Measurements from ENCODE around the gene MIB2.
"Not testable (repeated sequence)": the region's sequence is repeated elsewhere in the genome, so short reads cannot be mapped to it uniquely, and the experiment has no call there.

The MIB2 gene

DNA sequence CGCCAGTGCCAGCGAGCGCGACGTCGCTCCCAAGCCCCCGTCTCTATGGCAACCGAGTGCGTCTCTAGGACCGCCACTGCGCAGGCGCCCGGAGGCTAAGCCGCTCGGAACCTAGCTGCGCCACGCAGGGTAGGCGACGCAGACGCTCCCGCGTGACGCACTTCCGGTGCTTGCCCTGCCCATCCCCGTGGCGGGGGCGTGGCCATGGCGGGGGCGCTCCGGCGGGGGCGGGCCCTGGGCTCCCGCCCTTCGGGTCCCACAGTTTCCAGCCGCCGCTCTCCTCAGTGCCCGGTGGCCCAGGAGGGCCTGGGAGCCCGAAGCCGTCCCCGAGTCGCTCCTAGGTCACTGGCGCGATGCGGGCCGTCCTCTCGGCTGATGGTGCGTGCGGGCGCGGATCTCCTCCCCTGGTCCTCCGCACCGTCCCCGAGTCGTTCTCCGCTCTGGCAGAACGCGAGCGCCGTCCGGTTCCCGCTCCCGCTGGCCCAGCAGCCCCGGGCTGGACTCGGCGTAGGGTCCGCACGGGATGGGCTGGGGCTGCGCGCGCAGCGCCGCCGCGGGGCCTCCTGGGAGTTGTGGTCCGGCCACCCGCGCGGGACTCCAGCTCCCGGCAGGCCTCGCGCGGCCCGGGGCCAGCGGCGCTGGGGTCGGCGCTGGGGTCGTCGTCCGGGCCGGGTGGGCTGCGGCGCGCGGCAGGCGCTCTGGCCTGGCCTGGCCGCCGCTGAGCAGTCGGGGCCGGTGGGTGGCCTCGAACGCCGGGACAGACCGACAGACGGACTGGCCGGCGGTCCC is at the start of gene MIB2:
Gene MIB2 (plus strand): TSS at position 245 of the 789 bp plus-strand sequence. CDS start 7,953 bp downstream, outside the sequence.
- peak; percentile 88 to 89 for DNase-seq (ENCODE audit: low read depth in 2 of 2)

DNA sequence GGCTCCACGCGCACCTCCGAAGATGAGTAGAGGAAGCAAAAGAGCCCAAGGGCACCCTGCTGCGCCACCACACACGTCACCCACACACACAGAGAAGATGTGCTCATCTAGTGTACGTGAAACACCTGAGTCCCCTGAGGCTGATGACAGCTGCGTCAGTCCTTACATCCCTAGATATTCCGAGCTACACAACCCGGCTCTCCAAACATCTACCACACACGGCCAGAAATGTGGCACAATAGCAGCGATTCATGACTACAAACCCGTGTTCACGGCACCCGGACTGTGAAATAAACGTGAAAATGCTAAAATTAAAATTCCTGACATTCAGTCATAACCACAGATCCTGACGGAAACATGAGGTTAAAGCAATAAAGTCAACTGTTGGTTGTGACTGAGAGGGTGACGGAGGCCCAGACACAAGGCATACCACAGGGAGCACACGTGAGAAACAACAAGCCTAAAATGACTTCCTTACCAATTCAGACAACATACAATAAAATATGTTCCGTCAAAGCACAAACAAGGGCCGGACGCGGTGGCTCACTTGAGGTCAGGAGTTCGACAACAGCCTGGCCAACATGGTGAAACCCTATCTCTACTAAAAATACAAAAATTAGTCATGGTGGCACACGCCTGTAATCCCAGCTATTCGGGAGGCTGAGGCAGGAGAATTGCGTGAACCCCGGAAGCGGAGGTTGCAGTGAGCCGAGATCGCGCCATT is 48.0 kb upstream of the MIB2 start:
- DNase-seq (ENCODE audit: low read depth in 2 of 2) = no peak

DNA sequence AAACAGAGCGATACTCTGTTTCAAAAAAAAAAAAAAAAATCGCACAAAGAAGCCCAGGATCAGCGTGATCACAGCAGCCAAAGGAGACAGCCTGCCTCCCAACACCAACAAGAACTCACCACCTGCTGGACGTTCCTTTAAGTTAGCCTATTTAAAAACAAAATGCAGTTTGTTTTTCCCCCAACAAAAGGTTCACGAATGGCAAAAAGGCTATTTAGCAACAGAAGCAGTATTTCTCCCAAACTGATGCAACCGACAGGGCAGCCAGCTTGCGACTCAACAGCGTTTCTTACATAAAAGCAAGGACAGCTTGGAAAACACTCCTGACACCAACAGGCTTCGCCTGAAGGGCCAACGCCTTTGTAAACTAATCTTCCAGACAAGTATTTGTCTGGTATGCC is 47.4 kb upstream of the MIB2 start:
- no peak for DNase-seq (ENCODE audit: low read depth in 2 of 2)

DNA sequence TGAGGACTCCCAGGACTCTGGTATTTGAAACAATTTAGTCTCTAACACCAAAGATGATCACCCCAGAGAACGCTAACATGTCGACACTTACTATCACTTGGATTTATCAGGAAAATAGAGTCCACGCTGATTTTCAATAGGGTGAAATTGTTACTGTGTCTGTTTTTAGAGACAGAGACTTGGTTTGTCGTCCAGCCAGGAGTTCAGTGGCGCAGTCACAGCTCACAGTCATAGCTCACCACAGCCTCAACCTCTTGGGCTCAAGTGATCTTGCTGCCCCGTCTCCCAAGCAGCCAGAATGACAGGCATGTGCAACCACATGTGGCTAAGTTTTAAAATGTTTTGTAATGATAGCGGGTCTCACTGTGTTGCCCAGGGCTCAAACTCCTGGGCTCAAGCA is 46.0 kb upstream of the MIB2 start:
- no peak for DNase-seq (ENCODE audit: low read depth in 2 of 2)

DNA sequence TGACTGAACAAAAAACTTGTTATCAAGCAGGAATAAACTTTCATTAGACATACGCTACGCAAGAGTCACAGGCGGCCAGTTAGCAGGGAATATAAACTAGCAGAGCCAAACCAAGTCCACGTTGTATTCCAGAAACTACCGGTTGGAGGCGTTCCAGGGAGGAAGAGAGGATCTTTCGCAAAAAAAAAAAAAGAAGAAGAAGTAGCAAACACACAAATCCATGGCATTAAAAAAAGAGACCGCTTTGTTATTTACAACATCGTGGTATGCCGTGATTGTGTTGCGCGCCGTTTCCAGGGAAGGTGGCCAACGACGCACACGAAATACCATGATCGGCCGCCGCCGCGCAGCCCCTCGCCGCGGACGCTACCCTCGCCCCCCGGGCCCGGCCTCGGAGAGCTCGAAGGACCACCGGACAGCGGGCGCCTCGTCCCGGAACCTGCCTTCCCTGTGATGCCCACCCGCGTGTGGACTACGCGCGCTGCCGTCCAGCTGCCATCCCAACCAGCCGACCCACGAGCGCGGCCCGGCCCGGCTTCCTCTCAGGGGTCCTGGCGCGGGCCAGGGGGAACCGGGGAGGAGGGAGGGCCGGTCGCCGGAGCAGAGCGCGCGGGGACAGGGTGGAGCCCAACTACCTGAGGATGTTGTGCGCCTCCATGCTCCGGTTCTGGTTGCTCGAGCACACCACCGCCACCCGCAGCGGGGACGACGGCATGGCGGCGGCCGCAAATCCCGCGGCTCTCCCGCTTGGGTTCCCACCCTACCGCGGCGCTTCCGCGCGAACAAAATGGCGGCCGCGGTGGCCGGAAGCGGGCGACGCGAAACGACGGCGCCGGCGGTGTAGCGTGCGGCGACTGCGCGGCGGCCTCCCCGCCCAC is 41.2 kb upstream of the MIB2 start:
- DNase-seq (ENCODE audit: low read depth in 2 of 2) = peak; percentile 20 to 40

DNA sequence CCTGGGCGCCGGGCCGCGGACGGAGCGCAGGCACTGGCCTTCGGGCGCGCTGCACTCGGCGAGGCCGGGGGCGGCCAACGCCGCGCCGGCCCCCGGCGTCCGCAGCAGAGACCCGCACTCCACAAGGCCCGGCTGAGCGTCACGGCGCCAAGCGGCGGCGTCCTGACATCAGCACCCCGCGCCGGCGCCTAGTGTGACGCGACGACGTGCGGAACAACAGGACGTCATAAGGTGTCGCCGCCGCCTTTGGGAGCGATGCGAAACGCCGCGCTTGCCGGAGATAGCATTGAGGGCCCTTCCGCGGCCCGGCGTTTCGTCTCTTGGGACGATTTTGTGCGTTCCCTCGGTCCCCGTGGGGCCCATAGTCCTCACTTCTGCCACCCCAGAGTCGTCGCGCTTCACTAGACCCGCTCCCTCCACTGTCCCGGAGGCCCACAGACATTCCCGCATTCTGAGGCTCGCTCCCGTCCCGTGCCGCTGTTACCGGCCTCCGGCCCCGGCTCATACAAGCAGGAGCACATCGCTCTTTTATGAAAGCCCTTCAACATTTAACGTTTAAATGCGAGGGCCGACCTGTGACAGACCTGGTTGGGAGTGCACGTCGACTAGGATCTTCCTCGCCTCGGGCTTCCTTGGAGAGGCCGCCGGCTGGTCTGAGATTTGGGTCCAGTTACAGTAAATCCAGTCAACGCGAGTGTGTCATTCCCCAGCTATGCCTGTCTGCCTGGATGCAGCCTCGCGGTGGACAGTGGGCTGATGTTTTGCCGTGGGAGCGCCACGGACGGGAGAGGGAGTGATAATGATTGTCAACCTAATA is 40.4 kb upstream of the MIB2 start, which contains the start of gene SSU72:
Gene SSU72 (minus strand): TSS at position 143 of the 817 bp plus-strand sequence. CDS start 306 bp downstream, outside the sequence.
- DNase-seq (ENCODE audit: low read depth in 2 of 2) = peak; percentile 83 to 85

DNA sequence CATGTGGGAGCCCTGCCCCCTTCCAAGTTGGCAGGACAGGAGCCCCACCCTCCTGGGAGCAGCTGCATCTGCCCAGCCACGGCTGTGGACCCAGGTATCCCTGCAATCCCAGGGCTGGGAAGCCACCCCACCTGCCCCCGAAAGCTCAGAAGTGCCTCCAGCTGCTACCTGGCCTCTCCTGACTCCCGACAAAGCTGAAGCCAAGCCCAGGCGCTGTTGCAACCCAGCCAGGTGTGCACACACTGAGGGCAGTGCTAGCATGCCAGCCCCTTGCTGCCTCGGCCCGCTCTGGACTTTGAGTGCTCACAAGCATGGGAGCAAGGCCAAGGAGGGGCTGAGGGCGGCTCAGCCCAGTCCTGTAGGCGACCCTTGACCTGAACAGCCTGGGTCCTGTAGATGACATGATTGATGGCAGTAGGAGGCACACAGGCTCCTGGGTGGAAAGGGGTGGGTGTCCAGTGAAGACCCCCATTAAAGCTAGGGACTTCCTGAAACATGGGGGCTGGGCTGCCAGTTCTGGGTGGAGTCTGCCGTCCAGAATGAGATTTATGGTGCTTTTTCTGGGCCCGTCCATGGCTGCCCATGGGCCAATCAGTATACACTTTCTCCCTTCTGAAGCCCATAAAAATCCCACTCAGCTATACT is 37.8 kb upstream of the MIB2 start:
- no peak for DNase-seq (ENCODE audit: low read depth in 2 of 2)

DNA sequence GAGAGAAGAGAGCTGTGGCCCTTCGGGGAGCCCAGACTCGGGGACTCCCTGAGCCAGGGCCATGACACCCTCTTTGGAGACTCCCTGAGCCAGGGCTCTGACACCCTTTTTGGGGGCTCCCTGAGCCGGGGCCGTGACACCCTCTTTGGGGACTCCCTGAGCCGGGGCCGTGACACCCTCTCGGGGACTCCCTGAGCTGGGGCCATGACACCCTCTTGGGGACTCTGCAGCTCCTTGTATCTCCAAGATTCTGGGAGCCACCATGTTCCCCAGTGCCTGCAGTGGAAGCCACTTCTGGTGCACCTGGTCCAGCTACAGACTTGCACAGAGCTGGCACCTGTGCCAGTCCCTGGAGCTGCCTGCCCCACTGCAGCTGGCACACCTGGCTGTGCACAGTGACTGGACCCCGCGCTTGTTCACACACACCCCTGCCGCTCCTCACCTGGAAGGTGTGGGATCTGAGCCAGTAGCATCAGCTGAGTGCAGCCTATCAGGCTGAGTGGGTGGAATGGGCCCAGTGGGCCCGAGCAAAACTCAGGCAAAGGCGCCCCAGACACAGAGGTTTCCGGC is 36.8 kb upstream of the MIB2 start:
- DNase-seq (ENCODE audit: low read depth in 2 of 2) = no peak

DNA sequence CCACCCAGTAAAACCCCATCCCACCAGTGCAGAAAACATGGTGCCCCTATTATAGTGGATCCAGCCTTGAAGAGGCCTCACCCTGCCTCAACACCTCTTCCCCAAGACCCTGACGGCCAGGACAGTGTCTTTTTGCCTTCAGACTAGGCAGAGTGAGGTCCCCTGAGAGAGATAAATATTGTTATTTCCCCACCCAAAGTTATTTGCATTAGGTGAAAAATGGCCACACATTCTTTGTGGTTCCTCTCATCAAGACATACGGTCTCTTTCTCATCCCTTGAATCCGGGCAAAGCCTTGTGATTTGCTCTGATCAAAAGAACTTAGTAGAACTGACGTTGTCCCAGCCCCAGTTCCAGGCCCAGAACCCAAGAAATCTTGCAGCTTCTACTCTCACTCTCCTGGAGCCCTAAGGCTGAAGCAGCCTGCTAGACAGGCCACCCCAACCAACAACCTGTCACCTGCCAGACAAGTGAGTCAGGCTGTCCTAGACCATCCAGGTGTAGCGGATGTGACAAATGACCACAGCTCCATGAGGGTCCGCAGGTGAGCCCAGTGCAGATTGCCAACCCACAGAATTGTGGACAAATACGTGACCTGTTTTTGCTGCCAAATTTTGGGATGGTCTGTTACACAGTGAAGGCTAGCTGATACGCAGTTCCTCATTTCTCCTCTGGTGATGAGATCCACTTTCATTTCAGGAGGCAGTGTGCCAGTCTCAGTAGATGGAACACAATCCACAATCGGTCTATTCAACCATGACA is 32.5 kb upstream of the MIB2 start:
- DNase-seq (ENCODE audit: low read depth in 2 of 2) = no peak

DNA sequence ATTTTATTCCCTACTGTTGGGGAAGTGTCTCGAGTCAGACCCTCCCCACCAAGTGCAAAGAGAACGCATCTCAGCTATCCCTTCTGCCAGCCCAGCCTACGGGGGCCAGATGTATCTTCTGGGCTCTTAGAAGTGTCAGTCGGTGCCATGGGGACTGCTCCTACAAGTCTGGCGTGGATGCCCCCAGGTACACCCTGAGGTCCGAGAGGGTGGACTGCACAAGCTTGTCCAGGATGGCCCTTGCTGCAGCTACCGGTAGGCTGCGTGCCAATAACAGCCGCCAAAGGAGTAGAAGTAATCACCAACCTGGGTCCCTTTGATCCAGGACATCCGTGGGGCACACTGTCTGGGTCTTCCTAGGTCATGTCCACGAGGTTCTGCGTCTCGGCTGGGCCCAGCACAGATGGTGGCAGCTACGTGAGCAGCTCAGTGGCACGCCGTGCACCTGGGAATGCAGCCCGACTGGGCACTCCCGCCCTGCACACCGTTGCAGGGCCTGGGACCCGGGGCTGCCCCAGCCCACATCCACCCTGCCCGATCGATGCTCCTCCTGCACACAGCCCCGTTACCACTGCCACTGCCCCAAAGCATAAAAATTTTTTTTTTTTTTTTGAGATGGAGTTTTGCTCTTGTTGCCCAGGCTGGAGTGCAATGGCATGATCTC is 31.8 kb upstream of the MIB2 start:
- DNase-seq (ENCODE audit: low read depth in 2 of 2) = no peak

DNA sequence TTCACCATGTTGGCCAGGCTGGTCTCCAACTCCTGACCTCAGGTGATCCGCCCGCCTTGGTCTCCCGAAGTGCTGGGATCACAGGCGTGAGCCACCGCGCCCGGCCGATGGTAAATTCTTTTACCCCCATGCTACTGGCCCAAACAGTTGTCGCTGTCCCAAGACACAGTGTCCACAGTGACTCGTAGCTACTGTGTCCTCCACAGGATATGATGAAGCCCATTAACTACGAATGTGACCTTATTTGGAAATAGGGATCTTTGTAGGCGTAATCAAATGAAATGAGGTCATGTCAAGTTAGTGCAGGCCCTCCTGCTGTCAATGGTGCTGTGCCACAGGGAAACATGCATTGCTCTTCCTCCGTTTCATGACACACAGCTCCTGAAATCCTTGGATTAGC is 23.8 kb upstream of the MIB2 start:
- DNase-seq (ENCODE audit: low read depth in 2 of 2) = no peak

DNA sequence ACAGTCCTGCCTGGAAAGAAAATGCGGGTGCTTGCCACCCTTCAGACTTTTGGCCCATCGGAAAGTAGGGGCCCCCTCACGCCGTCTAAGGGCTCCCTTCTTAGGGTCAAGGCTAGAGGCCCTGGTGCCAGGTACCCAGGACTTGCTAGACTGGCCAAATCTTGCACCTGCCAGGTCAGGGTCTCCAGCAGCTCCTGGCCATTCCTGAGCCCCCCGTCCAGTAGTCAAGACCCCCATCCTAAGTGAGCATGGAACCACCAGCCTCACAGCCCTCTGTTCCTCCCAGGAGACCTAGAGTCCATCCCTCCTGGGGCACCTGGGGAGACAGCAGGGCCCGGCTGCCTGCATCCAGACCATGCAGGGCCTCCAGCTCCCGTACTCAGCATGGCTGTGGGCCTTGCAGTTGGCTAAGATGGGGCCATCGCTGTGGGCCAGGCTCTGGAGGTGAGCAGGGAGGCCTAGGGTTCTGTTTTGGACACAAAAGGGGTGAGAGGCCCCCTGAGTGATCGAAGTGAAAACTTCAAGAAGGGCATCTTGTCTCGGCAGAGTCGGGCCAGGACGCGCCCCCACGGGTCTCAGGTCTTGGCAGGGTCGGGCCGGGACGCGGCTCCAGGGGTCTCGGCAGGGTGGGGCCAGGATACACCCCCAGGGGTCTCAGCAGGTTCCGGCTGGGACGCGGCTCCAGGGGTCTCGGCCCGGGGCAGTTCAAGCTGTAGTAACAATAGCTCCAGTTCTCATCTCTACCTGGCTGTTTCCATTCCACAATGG is 21.3 kb upstream of the MIB2 start:
- DNase-seq (ENCODE audit: low read depth in 2 of 2) = no peak

DNA sequence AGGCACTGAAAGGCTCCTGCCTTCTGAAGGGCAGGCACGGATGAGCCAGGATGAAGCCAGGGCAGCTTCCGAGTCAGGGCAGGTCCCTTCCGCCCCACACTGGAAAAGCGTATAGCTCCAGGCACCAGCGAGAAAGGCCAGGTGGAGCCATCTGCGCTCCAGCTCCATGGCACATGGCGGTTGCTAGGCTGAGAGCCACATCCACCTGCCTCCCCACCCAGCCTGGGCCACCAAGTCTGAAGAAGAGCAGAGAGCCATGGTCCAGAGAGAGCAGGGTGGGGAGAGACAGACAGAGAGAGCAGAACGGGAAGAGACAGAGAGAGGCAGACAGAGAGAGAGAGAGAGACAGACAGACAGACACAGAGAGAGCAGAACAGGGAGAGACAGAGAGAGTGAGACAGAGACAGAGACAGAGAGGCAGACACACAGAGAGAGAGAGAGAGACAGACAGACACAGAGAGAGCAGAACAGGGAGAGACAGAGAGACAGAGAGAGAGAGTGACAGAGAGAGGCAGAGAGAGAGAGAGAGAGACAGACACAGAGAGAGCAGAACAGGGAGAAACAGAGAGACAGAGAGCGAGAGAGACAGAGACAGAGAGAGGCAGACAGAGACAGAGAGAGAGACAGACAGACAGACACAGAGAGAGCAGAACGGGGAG is 20.6 kb upstream of the MIB2 start:
- DNase-seq (ENCODE audit: low read depth in 2 of 2) = no peak

DNA sequence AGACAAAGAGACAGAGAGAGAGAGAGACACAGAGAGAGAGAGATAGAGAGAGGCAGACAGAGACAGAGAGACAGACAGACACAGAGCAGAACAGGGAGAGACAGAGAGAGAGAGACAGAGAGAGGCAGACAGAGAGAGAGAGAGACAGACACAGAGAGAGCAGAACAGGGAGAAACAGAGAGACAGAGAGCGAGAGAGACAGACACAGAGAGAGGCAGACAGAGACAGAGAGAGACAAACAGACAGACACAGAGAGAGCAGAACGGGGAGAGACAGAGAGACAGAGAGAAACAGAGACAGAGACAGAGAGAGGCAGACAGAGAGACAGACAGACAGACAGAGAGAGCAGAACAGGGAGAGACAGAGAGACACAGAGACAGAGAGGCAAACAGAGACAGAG is 20.0 kb upstream of the MIB2 start:
- DNase-seq (ENCODE audit: low read depth in 2 of 2) = not testable (repeated sequence)

DNA sequence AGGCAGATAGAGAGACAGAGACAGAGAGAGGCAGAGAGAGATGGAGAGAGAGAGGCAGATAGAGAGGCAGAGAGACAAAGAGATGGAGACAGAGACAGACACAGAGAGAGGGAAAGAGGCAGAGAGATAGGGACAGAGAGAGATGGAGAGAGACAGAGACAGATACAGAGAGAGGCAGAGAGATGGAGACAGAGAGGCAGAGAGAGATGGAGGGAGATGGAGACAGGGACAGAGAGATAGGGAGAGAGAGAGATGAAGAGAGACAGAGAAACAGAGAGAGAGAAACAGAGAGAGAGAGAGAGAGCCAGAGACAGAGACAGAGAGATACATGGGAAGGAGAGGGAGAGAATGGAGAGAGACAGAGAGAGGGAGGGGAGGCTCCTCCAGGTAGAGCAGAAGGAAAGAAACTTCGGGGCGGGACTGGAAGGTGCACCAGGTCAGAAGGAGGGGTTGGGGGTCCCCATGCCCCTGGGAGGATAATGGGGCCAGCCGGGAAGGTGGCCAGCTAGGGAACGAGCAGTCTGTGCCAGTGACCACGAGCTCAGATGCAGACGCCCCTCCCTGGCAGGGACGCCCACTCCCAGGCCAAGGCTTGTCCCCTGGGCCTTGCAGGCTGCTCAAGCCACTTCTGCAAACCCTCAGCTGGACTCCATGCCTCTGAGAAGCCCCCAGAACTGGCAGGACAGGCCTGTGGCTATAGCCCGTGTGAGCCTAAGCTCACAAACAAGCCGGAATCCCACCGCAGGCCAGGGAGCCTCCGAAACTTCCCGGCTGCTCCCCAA is 18.6 kb upstream of the MIB2 start:
- DNase-seq (ENCODE audit: low read depth in 2 of 2) = no peak

DNA sequence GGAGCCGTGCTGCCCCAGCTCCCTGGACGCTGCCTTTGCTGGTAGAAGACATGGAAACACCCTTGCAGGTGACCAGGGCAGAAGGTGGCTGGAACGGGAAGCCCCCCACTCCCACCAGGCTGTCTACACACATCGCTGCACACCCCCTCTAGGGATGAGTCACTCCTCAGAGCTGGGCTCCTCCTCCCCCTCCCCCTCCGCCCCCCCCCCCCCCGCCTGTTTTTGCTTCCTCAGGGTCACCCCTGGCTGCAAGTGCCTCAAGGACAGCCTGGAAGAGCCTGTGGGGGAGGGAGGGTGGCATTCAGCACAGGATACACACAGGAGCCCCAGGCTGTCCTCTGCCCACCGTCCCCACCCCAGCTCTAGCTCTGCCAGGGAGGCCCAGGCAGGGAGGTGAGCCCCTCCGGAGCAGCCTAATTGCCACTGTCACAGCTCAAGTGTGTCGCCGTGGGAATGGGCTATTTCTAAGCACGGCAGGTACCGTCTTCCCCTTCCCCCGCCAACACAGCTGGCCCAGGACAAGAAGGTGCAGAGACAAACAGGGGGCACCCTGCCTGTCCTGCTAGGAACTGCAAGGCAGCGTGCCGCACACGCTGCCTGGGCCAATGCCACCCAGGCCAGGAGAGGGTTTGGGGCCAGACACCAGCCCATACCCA is 17.9 kb upstream of the MIB2 start:
- DNase-seq (ENCODE audit: low read depth in 2 of 2) = no peak
